HG03280 (cell line): ENCODE results near the gene CHRD.

ENCODE experiments used
- ATAC-seq: cut with Tn5 transposase; IDR thresholded peaks from one replicate; pipeline ENCODE4 v1.9.1; 2021; ENCODE audit warnings: mild to moderate bottlenecking, moderate library complexity; ENCODE audit not compliant: unreplicated experiment

CHRD gene

DNA sequence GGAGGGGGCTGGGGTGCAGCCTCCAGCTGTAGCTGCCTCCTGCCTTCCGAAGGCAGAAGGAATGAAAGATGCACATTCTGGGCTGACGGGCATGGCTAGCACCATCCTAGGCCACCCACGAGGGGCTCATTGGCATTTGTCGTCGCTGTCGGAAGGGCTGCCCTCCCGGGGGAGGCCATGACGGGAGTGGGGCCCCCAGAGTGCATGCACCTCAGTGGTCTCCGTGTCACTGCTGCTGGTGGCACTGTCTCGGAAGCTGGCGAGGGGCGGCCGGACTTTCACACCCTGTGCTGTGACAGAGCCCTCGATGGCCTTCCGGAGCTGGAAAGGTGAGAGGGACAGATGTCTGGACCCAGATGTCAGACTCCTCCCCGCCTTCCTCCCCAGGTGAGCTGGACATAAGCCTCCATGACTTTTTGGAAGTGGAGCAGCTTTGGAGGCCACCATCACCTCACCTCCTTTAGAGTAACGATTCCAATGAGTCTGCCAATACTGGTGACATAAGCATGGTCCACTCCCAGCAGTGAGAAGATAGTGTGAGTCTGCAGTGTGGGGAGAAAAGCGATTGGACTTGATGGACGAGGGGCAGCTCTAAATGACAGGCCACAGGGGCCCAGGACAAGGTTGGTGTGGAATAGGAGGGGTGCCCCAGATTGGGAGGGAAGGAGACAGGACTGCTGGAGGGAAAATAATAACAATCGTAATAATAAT lies 33.2 kb upstream of the CHRD start:
- no peak for ATAC-seq

DNA sequence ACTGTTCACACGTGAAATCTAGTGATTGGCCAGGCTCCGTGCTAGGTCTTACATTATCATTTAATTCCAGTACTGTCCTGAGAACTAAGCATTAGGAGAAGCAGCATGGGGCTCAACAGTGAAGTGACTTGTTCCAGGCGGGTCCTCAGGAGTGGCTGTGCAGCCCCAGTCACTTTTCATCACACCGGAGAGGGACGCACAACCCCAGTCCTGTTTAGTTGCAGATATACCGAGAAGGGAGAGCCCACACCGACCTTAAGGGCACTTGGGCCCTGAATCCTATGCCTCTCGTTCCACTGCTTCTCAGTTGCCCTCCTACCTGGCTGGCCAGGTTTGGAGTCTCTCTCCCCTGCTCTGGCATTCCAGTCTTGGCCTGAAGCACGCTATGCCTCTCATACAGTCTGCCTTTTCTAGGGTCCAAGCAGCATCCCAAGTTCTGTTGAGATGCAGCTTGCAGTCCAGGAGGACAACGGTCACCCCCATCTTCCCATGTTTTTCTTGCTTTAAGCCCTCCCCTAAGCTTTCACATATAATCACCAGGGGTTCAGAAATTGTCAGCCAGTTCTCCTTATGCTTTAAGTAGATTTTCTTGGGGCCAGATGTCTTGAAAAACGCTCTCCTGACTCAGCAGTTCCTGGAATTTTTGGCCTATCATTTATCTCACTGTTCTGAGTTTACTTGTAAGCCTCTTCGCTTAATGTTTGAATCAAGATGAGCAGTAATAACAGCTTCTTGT lies 32.4 kb upstream of the CHRD start:
- ATAC-seq = no peak

DNA sequence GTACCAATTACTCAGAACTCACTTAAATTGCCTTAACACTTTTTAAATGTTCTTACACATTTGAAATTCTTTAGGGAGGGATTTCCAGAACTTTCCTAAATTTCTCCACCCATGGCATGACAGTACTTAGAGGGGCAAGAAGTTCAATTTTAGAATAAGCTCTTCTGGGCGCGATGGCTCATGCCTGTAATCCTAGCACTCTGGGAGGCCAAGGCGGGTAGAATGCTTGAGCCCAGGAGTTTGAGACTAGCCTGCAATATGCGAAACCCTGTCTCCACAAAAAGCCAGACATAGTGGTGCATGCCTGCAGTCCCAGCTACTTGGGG lies 31.8 kb upstream of the CHRD start:
- ATAC-seq = no peak

DNA sequence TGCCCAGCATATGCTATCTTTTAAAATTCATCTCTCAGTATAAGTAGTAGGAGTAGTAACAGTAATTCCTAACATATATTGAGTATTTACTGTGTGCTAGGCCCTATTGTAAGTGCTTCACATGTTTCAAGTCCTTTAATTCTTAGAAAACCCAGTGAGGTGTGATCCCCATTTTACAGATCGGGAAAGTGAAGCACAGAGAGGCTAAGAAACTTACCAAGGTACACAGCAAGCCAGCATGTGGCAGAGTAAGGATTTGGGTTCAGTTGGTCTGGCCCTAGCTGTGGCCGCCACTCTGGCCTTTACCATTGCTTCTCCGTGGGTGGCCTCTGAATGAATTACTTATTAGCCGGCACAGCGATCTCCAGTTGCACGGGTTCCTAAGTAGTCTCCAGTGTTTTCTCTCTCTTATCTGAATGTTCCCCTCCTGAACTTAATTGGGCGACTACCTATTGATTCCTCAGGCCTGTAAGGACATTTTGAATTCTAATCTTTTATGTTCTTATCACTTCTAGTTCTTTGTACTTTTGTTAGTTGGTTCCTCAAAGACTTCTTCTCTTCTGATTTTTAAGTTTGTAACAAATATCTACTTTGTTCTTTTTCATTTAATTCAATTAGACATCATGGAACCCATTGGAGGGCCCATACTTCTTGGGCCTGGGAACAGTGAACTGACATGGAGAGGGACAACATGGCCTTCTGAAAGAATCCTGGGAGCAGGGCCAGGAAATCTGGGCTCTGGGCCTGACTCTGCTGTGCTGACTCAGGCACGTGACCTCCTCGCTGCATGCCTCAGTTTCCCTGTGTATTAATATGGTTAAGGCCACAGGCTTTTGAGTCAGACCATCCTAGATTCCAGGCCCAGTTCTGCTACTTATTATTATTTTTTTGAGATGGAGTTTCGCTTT lies 30.0 kb upstream of the CHRD start:
- no peak for ATAC-seq

DNA sequence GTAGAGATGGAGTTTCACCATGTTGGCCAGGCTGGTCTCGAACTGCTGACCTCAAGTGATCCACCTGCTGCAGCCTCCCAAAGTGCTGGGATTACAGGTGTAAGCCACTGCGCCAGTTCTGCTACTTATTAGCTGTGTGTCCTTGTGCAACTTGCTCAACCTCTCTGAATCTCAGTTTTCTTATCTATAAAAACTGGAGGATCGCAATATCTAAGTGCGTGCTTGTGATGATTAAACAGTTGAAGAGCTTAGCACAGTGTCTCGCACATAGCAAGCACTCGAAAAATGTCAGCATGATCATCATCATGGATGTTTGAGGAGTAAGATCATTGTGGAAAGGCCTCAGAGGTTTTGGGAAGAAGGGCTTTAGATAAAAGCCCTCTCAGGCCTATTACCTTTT lies 29.2 kb upstream of the CHRD start:
- ATAC-seq = no peak

DNA sequence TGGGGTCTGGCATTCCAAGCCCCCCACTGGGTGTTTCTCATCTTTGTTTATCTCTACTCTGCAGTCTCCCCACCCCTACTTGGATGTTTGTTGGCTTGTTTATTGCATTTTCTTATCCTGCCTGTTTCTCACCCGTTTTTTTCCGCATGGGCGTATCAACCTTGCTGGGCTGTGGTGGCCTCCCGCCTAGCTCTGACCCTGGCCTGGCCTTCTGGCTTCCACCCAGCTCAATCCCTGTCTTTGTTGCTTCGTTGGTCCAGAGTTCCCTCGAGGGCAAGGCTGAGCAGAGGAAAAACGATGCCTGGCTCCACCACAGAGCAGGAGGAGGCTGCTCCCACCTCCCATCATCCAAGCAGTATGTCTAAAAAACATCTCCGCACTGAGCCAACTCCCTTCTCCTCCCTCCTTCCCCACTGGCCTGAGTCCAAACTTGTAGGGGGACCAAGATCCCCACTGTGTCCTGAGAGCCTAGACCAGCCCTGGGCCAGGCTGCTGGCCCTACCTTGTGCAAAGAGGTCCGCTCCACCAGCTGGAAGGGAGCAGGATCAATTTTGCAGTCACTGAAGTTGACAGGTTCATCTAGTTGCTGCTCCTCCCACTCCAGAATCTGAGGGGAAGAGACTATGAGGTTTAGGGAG lies 28.2 kb upstream of the CHRD start:
- no peak for ATAC-seq

DNA sequence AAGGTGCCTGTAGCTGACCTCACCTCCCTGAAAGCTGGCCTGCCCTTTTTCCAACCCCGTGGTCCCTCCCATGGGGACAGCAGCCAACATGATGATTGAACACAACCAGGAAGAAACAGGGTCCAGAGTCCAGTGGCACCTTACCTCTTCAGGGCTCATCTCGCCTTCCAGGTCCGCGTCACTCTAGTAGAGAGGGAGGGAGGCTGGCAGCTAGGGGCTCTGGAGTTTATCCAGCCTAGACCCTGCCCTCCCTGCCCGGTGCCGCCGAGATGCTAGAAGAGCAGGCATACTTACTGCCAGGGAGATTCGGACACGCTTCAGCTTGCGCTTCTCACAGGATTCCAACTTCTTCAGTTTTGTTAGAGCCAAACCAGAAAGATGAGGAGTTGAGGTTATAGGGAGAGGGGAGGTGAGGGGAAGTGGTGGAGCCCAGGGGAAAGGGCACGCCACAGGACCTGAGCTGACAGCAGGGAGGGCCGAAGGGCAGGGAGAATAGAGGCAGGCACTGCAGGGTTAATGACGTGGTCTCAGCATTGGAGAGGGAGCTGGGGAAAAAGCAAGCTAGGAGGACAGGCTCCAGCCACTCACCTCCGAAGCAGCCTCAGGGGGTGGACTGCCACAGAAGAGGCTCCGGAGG lies 27.6 kb upstream of the CHRD start:
- ATAC-seq = no peak

DNA sequence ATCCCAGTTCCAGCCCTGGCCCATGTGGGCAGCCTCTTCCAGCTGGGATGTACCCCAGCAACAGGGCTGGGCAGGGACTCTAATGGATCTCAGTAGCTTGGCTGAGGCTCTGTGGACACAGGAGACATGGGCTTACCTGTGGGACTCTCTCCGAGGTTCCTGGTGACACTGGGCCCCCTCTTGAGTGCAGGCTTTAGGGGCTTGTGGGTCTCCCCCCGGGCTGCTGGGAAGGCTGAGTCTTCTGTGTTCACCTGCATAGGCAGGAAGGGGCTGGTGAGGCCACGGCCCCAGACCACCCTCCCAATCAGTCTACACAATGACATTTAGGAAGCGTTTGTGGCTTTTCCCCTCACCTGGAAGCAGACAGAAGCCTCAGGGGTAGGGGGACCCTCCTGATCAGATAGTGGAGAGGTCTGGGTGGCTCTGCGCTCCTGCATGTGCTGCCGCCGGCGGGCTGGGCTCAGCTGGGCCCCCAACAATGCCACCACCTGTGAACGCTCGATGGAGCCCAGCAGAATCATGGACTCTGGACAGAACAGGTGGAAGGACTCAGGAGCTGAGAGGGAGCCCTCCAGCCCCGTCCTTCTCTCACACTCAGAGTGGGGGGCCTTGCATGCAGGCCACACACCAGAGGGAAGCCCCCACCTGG lies 26.8 kb upstream of the CHRD start:
- no peak for ATAC-seq

DNA sequence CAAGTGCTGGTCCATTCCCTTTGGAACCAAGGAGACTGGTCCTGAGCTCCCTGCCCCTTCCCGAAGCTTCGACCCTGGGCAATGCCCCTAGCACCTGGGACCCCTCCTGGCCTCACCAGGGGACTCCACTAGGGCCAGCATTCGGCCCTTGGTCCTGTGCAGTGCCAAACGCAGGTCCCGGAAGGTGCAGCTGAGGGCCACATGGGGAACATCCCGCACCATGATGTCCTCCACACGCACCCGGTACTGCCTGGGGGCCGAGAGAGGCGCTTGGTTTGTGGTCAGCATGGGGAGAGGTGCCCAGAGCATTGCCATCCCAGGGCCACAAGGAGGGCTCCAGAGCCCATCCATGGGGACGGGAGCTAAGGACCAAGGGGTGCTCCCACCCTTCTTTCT lies 26.3 kb upstream of the CHRD start:
- ATAC-seq = no peak

DNA sequence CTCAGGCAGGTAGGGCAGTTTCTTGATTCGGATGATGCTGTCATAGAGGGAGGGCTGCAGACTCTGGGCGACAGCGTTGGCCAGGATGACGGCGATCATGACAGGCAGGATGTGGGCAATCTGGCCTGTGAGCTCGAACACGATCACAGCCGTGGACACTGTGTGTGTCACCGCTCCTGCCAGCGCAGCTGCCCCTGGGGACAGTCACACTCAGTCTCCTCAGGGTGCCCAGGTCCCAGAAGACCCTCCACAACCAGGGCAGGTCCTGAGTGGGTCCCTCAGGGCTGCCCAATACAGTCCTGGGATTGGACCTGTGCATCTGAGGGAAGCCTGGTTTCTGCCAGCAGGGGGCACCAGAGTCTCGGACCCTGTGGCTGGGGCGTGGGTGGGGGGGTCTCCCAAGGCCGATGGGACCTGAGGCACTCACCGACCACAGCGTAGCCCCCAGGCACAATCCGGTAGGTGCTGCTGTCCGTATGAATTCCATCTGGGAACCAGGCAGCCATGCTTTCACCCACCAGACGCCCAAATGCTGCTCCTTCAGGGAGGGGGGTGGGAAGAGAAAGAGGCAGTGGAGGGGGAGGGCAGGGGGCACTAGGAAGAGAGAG lies 25.6 kb upstream of the CHRD start:
- ATAC-seq = no peak

DNA sequence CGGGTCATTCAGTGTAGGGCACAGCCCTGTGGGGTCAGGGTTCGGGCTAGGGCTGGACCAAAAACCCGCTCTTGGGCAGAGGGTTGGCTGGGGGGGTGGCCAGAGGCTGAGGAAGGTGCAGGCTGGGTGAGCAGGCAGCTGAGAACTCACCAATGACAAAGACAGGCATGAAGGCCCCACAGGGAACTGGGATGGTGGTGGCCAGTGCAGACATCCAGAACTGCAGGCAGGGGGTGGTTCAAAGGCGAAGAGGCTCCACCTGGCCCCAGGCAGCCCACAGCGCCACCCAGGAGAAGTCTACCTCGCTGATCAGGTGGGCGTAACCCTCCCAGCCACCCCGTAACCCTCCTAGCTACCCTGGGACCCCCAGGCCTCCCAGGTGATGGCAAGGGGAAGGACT lies 25.1 kb upstream of the CHRD start:
- no peak for ATAC-seq

DNA sequence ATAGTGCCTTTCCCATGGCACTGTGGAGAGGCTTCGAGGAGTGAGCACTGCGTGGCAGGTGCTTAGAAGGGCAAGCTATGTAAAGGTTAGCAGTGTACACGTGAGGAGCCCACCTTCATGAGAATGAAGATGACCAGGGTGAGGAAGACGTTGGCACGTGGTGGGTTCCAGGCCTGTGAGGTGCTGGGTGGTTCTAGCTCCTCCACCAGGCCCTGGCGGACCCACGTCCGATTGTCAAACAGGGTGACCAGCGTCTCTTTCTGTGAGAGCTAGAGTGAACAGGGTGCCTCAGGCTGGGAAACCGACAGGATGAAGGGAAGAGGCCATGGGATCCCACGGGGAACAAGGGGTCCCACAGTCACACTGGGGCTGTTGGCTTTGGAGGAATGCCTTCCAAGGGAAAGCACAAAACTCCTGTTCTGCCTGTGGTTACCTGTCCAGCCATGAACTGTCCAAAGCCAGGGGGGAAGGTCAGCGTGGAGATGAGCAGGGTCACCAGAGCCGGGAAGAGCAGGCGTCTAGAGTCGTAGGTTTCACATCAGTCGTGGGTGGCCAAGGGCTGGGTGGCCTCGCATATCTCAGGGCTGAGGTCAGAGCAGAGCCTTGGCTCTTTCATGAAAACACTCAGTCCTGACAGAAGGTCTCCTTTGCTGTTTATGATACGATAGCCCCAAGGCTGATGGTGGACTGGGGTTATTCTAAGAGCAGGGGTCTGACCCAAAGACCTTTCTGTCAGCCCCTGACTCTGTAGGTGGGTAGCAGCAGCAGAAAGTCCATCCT lies 24.4 kb upstream of the CHRD start:
- ATAC-seq = no peak

DNA sequence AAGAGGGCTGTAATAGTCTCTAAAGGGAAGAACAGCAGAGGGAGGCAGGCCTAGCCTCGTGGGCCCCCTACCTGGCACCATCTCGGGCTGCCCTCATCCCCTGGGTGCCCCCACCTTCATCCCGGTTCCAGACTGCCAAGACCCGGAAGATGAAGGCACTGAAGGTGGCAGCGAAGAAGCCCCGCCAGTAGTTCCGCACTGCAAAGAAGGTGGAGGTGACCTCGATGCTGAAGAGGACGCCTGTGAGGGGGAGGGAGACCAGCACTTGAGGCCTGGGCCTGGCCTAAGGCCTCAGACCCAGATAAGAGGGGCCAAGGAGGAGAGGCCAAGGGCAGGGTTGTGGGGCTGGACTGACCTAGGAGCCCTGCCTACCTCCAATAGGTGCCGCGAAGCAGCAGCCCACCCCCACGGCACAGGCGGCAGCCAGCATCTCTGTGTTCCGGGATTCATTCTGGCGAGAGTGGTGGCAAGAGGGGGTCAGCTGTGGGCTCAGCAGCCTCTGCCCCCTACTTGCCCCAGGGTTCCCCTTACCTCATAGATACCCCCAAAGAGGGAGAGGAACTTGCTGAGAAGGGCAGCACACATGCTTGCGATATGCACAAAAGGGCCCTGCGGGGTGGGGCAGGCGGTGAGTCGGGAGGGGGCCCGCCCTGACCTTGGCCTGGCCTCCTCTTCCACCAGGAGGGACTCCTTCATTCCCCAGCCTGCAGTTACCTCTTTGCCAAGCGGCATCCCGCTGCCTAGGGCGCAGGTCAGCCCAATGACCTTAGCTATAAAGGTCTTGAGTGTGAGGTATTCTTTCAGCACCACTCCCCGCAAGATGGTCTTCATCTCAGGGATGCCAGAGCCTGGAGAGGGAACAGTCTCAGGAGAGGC lies 22.4 kb upstream of the CHRD start:
- no peak for ATAC-seq

DNA sequence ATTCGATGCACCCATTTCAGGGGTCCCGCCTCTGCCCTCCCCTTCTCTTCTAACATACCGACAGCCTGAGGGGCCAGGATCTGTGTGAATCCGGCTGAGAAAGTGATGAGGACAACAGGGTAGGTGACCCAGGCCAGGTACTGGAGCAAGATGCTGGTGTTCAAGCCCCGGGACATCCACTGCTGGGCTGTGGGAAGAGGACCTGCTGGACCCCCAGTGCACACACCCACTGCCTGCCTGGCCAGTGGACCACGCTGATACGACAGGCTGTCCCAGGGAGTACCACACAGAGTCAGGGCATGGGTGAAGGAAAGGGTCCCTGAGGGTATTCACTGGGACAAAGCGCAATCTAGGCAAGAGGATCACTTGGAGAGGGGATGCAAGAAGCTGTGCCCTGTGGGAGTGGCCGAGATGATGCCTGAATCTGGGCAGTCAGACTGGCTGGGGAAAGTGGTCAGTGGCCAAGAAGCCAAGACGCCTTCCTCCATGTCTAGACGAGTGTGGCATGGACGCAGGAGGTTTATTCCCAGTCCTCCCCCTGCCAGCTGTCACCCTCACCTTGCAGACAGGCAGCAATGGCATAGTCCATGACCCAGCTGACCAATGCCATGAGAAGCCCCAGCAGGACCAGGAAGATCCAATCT lies 21.6 kb upstream of the CHRD start:
- no peak for ATAC-seq

DNA sequence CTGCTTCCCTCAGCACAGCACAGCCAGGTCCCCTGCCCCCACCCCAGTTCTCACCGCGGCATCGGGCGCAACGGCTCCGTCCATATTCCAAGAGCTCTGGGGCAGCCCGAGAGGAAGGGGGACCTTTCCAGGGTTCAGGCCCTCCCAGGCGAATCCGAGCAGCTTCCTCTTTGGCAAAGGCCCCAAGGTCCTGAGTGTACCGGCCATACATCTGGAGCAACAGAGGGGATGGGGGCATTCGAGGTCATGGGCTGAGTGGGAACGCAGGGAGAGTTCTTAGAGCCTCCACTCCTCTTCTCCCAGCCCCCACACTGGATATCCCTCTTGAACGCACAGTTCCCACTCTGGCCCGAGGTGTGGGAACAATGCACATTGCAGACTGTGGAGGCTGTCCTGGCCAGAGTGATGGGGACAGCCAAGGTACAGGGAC lies 20.9 kb upstream of the CHRD start:
- no peak for ATAC-seq

DNA sequence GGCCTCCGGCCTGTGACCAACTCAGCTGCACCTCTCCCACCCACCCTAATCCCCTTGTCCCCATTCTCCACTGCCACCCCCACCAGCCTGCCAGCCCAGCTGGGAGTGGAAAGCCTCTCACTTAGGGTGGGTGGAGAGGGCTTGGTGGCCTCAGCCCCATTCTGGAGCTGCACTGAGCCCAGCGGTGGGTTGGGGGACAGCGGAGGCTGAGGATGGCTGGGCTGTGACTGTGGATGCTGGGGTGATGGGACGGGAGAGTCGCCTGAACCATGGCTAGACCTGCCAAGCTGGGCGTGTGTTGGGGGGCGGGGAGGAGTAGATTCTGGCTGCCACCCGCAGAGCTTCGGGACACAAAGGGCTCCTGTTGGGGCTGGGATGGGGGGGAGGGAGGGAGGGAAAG lies 20.2 kb upstream of the CHRD start:
- ATAC-seq = no peak

DNA sequence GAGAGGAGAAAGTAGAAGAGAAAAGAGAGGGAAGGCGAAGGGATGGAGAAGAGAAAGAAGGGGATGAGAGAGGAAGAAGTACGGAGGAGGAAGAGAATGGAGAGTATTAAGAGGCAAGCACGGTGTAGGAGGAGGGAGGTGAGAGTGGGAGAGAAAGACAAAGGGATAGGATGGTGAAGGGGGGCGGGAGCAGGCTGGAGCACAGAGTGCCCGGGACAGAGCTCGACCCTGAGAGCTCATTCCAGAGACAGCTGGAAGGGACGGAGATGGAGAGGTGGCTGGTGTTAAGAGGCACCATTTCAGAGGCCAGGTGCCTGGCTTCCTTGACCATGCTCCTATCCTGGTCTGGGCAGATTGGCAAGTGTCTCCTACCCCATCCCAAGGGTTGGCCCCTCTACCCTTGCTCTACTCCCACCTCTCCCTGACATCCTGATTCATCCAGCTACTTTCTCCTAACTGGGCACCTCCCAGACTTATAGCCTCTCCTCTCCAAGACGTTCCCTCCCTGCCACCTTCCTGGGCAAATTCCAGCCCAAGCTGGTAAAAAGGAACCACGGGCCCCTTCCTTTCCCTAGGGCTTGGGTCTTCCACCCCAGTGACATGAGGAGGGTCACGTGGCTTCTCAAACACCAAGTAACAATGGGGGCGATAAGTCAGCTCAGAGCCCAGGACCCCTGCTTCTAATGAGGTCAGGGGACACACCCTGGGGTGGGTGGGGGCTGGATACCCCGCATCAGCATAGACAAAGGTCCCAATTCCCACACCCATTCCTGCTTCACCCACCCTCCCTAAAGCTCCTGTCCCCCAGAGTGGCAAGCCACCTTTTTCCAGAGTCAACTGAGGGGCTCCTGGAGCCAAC lies 19.6 kb upstream of the CHRD start:
- ATAC-seq = no peak
